HepG2 (cell line): Measurements from ENCODE around the gene ATP8B1. TPM values are rescaled to one million over a fixed set of nuclear protein-coding genes. Genes with fewer than 3 reads are reported as not detected.

Source experiments
- ATAC-seq: fragments of 200-7000 bp; cut with Tn5 transposase; 3 replicates; pipeline ENCODE4 v1.9.1; 2020; ENCODE audit warnings: mild to moderate bottlenecking, moderate library complexity
- BruUV-seq: library from RNA; stranded (reverse); fragments of 400-500 nt; replicated peaks from 2 replicates; lab custom pipeline; 2021; lab: Mats Ljungman, UMichigan
- CTCF ChIA-PET: fragments of 300-600 bp; formaldehyde crosslinking; extraction: SDS; loops from one replicate; lab custom pipeline; 2021; ENCODE audit warnings: low total read pairs, inconsistent platforms, low intra/inter-chr PET ratio; lab: Yijun Ruan, JAX
- POLR2A ChIA-PET: fragments of 350-600 bp; sonication (Branson Sonifier 250); formaldehyde crosslinking; loops from one replicate; lab custom pipeline; 2020; ENCODE audit warnings: antibody characterized with exemption, inconsistent platforms; lab: Yijun Ruan, JAX
- DNase-seq: peaks from one replicate; pipeline ENCODE4 v3.0.0-alpha.2; 2015; ENCODE audit warnings: low spot score
- FAIRE-seq: peaks from 3 replicates; lab custom pipeline; 2011; peaks lifted over from hg19 to GRCh38; lab: Jason Lieb, UNC
- H2AFZ ChIP-seq: one replicate; pipeline ENCODE4 v1.6.1; 2011; ENCODE audit warnings: low read length, inconsistent platforms
- H3K27ac ChIP-seq: fragments of 300-600 bp; 3 replicates; pipeline ENCODE4 v1.8.0; 2011; ENCODE audit warnings: mixed run types, mild to moderate bottlenecking, mixed read lengths, low read length, inconsistent platforms; ENCODE audit not compliant: insufficient read depth; ENCODE audit errors: extremely low read length
- H3K27me3 ChIP-seq, 2 experiments: fragments of 200-600 bp in 1 of 2; 2 replicates in 1 of 2; 3 replicates in 1 of 2; pipeline versions ENCODE4 v1.6.0 to v1.8.0; 2011; ENCODE audit warnings: low read length in 2 of 2, mild to moderate bottlenecking in 2 of 2, moderate library complexity in 2 of 2, inconsistent platforms in 1 of 2; ENCODE audit not compliant: insufficient read depth in 2 of 2, control insufficient read depth in 1 of 2
- H3K36me3 ChIP-seq, 2 experiments: fragments of 200-600 bp in 1 of 2; replicated peaks in 1 of 2; 2 replicates in 1 of 2; 3 replicates in 1 of 2; pipeline versions ENCODE4 v1.5.1 to v1.8.0; 2011; ENCODE audit warnings: low read length in 2 of 2, inconsistent platforms in 1 of 2; ENCODE audit not compliant: insufficient read depth in 2 of 2, control insufficient read depth in 1 of 2
- H3K4me1 ChIP-seq: 2 replicates; pipeline ENCODE4 v1.5.1; 2012; ENCODE audit warnings: low read length, inconsistent platforms; ENCODE audit not compliant: insufficient read depth
- H3K4me2 ChIP-seq: 2 replicates; pipeline ENCODE4 v1.6.0; 2011; ENCODE audit warnings: low read depth, low read length, inconsistent platforms
- H3K4me3 ChIP-seq, 3 experiments: fragments of 200-600 bp in 1 of 3; sonication (generic), shearing (Covaris generic) in 1 of 3; replicated peaks in 1 of 3; 2 replicates each; pipeline ENCODE4 v1.5.1; 2011 to 2016; ENCODE audit warnings: low read length in 3 of 3, inconsistent platforms in 2 of 3, low read depth in 2 of 3, mild to moderate bottlenecking in 2 of 3, control low read depth in 1 of 3, mixed read lengths in 1 of 3; ENCODE audit not compliant: insufficient read depth in 1 of 3
- H3K79me2 ChIP-seq: one replicate; pipeline ENCODE4 v1.6.1; 2011; ENCODE audit warnings: low read length, inconsistent platforms; ENCODE audit not compliant: insufficient read depth
- H3K9ac ChIP-seq: 2 replicates; pipeline ENCODE4 v1.6.0; 2011; ENCODE audit warnings: mild to moderate bottlenecking, low read depth, low read length, inconsistent platforms; ENCODE audit not compliant: insufficient read depth
- H3K9me3 ChIP-seq: 2 replicates; pipeline ENCODE4 v1.5.1; 2012; ENCODE audit warnings: mild to moderate bottlenecking, low read length
- H4K20me1 ChIP-seq: 2 replicates; pipeline ENCODE4 v1.6.0; 2011; ENCODE audit warnings: inconsistent platforms, mild to moderate bottlenecking, low read length, moderate library complexity; ENCODE audit not compliant: insufficient read depth
- ARNTL ChIP-seq: sonication (generic); formaldehyde crosslinking; IDR thresholded peaks from 2 replicates; pipeline ENCODE4 v1.4.0; 2020; ENCODE audit warnings: mild to moderate bottlenecking, missing genetic modification reagents
- ASH2L ChIP-seq: fragments of 300-600, 200-600 bp; sonication (generic); IDR thresholded peaks from 2 replicates; pipeline ENCODE4 v1.7.0; 2017; ENCODE audit warnings: low read depth, mild to moderate bottlenecking, moderate library complexity, mixed read lengths, low read length; ENCODE audit not compliant: insufficient read length
- ATF4 ChIP-seq, 2 experiments: fragments of 450-650 bp in 1 of 2; sonication (generic) in 1 of 2; formaldehyde crosslinking; IDR thresholded peaks; 2 replicates each; pipeline versions ENCODE4 v1.5.0 to v1.8.0; 2020 to 2022; ENCODE audit warnings: mild to moderate bottlenecking in 1 of 2, missing genetic modification reagents in 1 of 2
- FOXK2 ChIP-seq: fragments of 450-650 bp; IDR thresholded peaks from 2 replicates; pipeline ENCODE4 v1.6.1; 2016
- NRL ChIP-seq: sonication (generic); formaldehyde crosslinking; IDR thresholded peaks from 2 replicates; pipeline ENCODE4 v1.5.0; 2020; ENCODE audit warnings: missing genetic modification reagents, mild to moderate bottlenecking, moderate library complexity, borderline replicate concordance
- PLRG1 ChIP-seq: fragments of 450-650 bp; conservative IDR thresholded peaks from 2 replicates; pipeline ENCODE4 v1.6.1; 2016
- POLR2G ChIP-seq: fragments of 200-400 bp; formaldehyde crosslinking; IDR thresholded peaks from 2 replicates; pipeline ENCODE4 v1.6.1; 2018; ENCODE audit warnings: mild to moderate bottlenecking, low read depth, low read length, moderate library complexity
- REST ChIP-seq, 2 experiments: IDR thresholded peaks; 2 replicates each; pipeline ENCODE4 v1.6.1; 2011 to 2012; ENCODE audit warnings: low read length in 2 of 2, borderline replicate concordance in 1 of 2, low read depth in 1 of 2, mild to moderate bottlenecking in 1 of 2, moderate library complexity in 1 of 2
- SNAPC2 ChIP-seq: sonication (generic); formaldehyde crosslinking; IDR thresholded peaks from 2 replicates; pipeline ENCODE4 v1.8.1; 2022; ENCODE audit warnings: mild to moderate bottlenecking, missing genetic modification reagents
- TSC22D2 ChIP-seq: sonication (generic); formaldehyde crosslinking; IDR thresholded peaks from 2 replicates; pipeline ENCODE4 v1.5.1; 2020; ENCODE audit warnings: missing genetic modification reagents, mild to moderate bottlenecking, borderline replicate concordance
- YY1 ChIP-seq: IDR thresholded peaks from 2 replicates; pipeline ENCODE4 v1.6.1; 2011; ENCODE audit warnings: low read length, low read depth, moderate library complexity, mild to moderate bottlenecking; ENCODE audit not compliant: insufficient read depth, insufficient replicate concordance
- ZNF121 ChIP-seq: sonication (generic); formaldehyde crosslinking; IDR thresholded peaks from 2 replicates; pipeline ENCODE4 v1.5.0; 2020; ENCODE audit warnings: mild to moderate bottlenecking, missing genetic modification reagents
- ZNF20 ChIP-seq: sonication (generic); formaldehyde crosslinking; IDR thresholded peaks from 2 replicates; pipeline ENCODE4 v1.4.0; 2020; ENCODE audit warnings: mild to moderate bottlenecking, moderate library complexity, missing genetic modification reagents
- ZNF510 ChIP-seq: sonication (generic); formaldehyde crosslinking; IDR thresholded peaks from 2 replicates; pipeline ENCODE4 v1.4.0; 2020; ENCODE audit warnings: low read depth, mild to moderate bottlenecking, missing genetic modification reagents
- ZNF770 ChIP-seq: sonication (generic); formaldehyde crosslinking; IDR thresholded peaks from 2 replicates; pipeline ENCODE4 v1.5.0; 2020; ENCODE audit warnings: mild to moderate bottlenecking, missing genetic modification reagents
- ZNF788 ChIP-seq: sonication (generic); formaldehyde crosslinking; IDR thresholded peaks from 2 replicates; pipeline ENCODE4 v1.5.0; 2020; ENCODE audit warnings: mild to moderate bottlenecking, missing genetic modification reagents, borderline replicate concordance
- WGBS: methylation state at CpG from one replicate; pipeline ENCODE4 v1.1.6; 2017; ENCODE audit warnings: low lambda C conversion rate; 5-methylcytosine and 5-hydroxymethylcytosine counted together
- in situ Hi-C: cut with HindIII; loops from 2 replicates; pipeline ENCODE4 v1.10.0; 2017; ENCODE audit warnings: low pct_unique_long_range_greater_than_20kb; ENCODE audit not compliant: extremely low pct_ligation_motif_present
- intact Hi-C: fragments of 100-400 bp; cut with micrococcal nuclease; formaldehyde crosslinking; loops from one replicate; pipeline ENCODE4 v1.10.0; 2022; ENCODE audit not compliant: unreplicated experiment
- polyA plus RNA-seq, 8 experiments: library from polyadenylated mRNA; depleted of rRNA in 3 of 8; stranded (reverse) in 7 of 8; unstranded in 1 of 8; fragments of >200 nt; fragmentation: Illumina TruSeq in 4 of 8; extraction: Trizol in 4 of 8; gene quantifications; 2 replicates each; pipeline versions ENCODE4 v1.2.1 to v1.2.3, GENCODE V29; 2011 to 2016; ENCODE audit warnings: low read depth in 4 of 8, missing spikeins in 1 of 8, mixed read lengths in 1 of 8; ENCODE audit not compliant: insufficient read depth in 1 of 8
- total RNA-seq, 5 experiments: library from RNA; depleted of rRNA; stranded (reverse); fragments of >200 nt; fragmentation: Illumina TruSeq; extraction: Trizol; gene quantifications; 2 replicates each; pipeline ENCODE4 v1.2.3, GENCODE V29; 2016; ENCODE audit warnings: low read depth in 1 of 5

The ATP8B1 gene
- total and polyA plus RNA-seq, 2 of the 13 experiments (the other 11 are each of a cell fraction or from before 2014, with no cell fraction given) = 2.8 to 4.0 TPM

GRCh38 chr18:57836557-57836956 lies 33.4 kb upstream of the ATP8B1 start (continued):
- TF ChIP-seq ZNF788 (CRISPR knock-in tag) (no peak), POLR2G (no peak)

GRCh38 chr18:57835904-57836303 lies 32.8 kb upstream of the ATP8B1 start:
- H3K36me3 ChIP-seq = no peaks in the 10 kb centered on the region
- no peak for TF ChIP-seq YY1
- no peak for TF ChIP-seq ZNF770 (CRISPR knock-in tag)
- no peak for TF ChIP-seq ZNF20
- TF ChIP-seq ATF4 (CRISPR knock-in tag; IDR thresholded peaks at IDR 0.05) = no peak
- no peak for TF ChIP-seq ZNF510 (CRISPR knock-in tag)
- no peak for TF ChIP-seq SNAPC2 (CRISPR knock-in tag)
- TF ChIP-seq ASH2L = no peak
- TF ChIP-seq TSC22D2 (CRISPR knock-in tag) = no peak
- TF ChIP-seq ARNTL (CRISPR knock-in tag) = no peak
- no peak for TF ChIP-seq PLRG1
- TF ChIP-seq FOXK2 = no peak
- no peak for TF ChIP-seq ZNF121
- no peak for TF ChIP-seq NRL
- no peak for TF ChIP-seq REST (IDR thresholded peaks at IDR 0.05; ENCODE audit: borderline replicate concordance in 1 of 2, low read depth in 1 of 2, low read length in 2 of 2)
- FAIRE-seq = no peak
- H3K27me3 ChIP-seq = no peaks in the 10 kb centered on the region
- H2AFZ ChIP-seq = no peak overlapping the region
- intact Hi-C loops = no loop called here
- H4K20me1 ChIP-seq = no peaks in the 10 kb centered on the region
- H3K27ac ChIP-seq = no peak overlapping the region
- no peak for ATAC-seq
- no TSS peak for BruUV-seq
- H3K79me2 ChIP-seq = no peaks in the 10 kb centered on the region
- no peak overlapping the region for H3K4me2 ChIP-seq
- no peaks in the 10 kb centered on the region for H3K9me3 ChIP-seq
- POLR2A ChIA-PET = interaction anchor here (0.8 kb wide), 1 partner anchor 47 kb away, joined by 3 read pairs; no protein-coding TSS in a partner anchor
- CTCF ChIA-PET = no interaction called here
- no peak overlapping the region for H3K4me3 ChIP-seq
- 78% methylated on average over 2 of the region's 2 CpGs for WGBS
- in situ Hi-C loops = no loop called here
- no peak for DNase-seq
- no peak overlapping the region for H3K9ac ChIP-seq
- H3K4me1 ChIP-seq = peaks cover 19% of the 10 kb centered on the region
